Skin epidermis (tissue), 12 donors: ENCODE results near the gene WNT8A.

Source experiments
- H3K27ac ChIP-seq, 21 experiments: fragments of 200-600 bp; sonication (generic) in 11 of 21; one replicate each; pipeline ENCODE4 v1.5.0; 2020; ENCODE audit warnings: mild to moderate bottlenecking in 3 of 21, inconsistent platforms in 2 of 21, moderate library complexity in 2 of 21
- H3K4me3 ChIP-seq, 7 experiments: fragments of 200-600 bp; sonication (generic) in 2 of 7; one replicate each; pipeline ENCODE4 v1.5.0; 2020; ENCODE audit warnings: inconsistent platforms in 2 of 7, mild to moderate bottlenecking in 2 of 7, moderate library complexity in 1 of 7

Gene WNT8A

GRCh38 chr5:138129347-138129746 lies 45.5 kb downstream of the WNT8A start:
- no peak overlapping the region for H3K4me3 ChIP-seq
- no peak overlapping the region for H3K27ac ChIP-seq

GRCh38 chr5:138132543-138132942 lies 48.7 kb downstream of the WNT8A start:
- H3K27ac ChIP-seq, result no peak overlapping the region
- peak overlapping the region in 1 of 7 experiments; percentile 36 for H3K4me3 ChIP-seq

- H3K4me3 ChIP-seq, result peak within 1 kb of the TSS; percentile 17 to 38 (median 24)
- H3K27ac ChIP-seq, result no peak within 1 kb of the TSS
Observed at GRCh38 chr5:138138949-138139780, 55.3 kb downstream of the WNT8A start, which contains the start of gene NME5. Gene NME5 (minus strand): TSS chr5:138139428. CDS start chr5:138138780, 648 bp downstream.

GRCh38 chr5:138139781-138140090 lies 55.9 kb downstream of the WNT8A start:
- Histone ChIP-seq H3K4me3 (no peak overlapping the region), H3K27ac (no peak overlapping the region)

- no peak overlapping the region for H3K4me3 ChIP-seq
- H3K27ac ChIP-seq, result no peak overlapping the region
Observed at GRCh38 chr5:138140268-138140667, 56.4 kb downstream of the WNT8A start.
